Lower leg skin (tissue), 3 donors: ENCODE data around the gene TGFBR2.

Experiments used
- CTCF ChIP-seq, 3 donors: fragments of 450-650 bp; IDR thresholded peaks; one replicate each; pipeline ENCODE4 v1.5.1; 2016; ENCODE audit warnings: antibody characterized with exemption in 3 of 3, mild to moderate bottlenecking in 3 of 3, moderate library complexity in 2 of 3
- POLR2A ChIP-seq, 2 donors: fragments of 450-650 bp; IDR thresholded peaks; one replicate each; pipeline ENCODE4 v1.6.1; 2016 to 2017; ENCODE audit warnings: antibody characterized with exemption in 2 of 2, mild to moderate bottlenecking in 1 of 2, moderate library complexity in 1 of 2

GRCh38 chr3:30691249-30691880 is 85.0 kb downstream of the TGFBR2 start:
- TF ChIP-seq POLR2A (IDR thresholded peaks at IDR 0.05): no peak
- TF ChIP-seq CTCF (IDR thresholded peaks at IDR 0.05): no peak
